OCI-LY3 (cell line): ENCODE data around the gene MYH15.

ENCODE experiments used
- H2AFZ ChIP-seq: fragments of 200-600, 300-600 bp; shearing (Covaris generic); 2 replicates; pipeline ENCODE4 v1.6.0; 2014; ENCODE audit warnings: antibody characterized with exemption, low read depth, low read length
- H3K27ac ChIP-seq: fragments of 200-600, 300-600 bp; sonication (generic); 2 replicates; pipeline ENCODE4 v1.5.1; 2014; ENCODE audit warnings: mild to moderate bottlenecking, low read length, moderate library complexity, mixed read lengths
- H3K27me3 ChIP-seq: fragments of 200-600, 300-600 bp; sonication (generic); 2 replicates; pipeline ENCODE4 v1.6.1; 2014; ENCODE audit warnings: low read depth, low read length, mixed read lengths
- H3K36me3 ChIP-seq: fragments of 200-600, 300-600 bp; sonication (generic); replicated peaks from 2 replicates; pipeline ENCODE3; 2014; ENCODE audit warnings: low read depth, low read length, mixed read lengths
- H3K4me1 ChIP-seq: fragments of 300-600, 200-600 bp; sonication (generic); 2 replicates; pipeline ENCODE4 v1.6.1; 2014; ENCODE audit warnings: low read length, mixed read lengths
- H3K4me2 ChIP-seq: fragments of 200-600, 300-600 bp; sonication (generic); 2 replicates; pipeline ENCODE4 v1.6.1; 2014; ENCODE audit warnings: low read length, mixed read lengths
- H3K4me3 ChIP-seq: fragments of 300-600, 200-600 bp; sonication (generic); 2 replicates; pipeline ENCODE4 v1.5.1; 2014; ENCODE audit warnings: antibody characterized with exemption, mild to moderate bottlenecking, low read length, moderate library complexity
- H3K79me2 ChIP-seq: fragments of 300-600, 200-600 bp; shearing (Covaris generic); 2 replicates; pipeline ENCODE4 v1.6.1; 2014; ENCODE audit warnings: mild to moderate bottlenecking, low read length, mixed read lengths
- H3K9ac ChIP-seq: fragments of 300-600, 200-600 bp; shearing (Covaris generic); 2 replicates; pipeline ENCODE4 v1.6.0; 2014; ENCODE audit warnings: mild to moderate bottlenecking, low read length, moderate library complexity
- H3K9me3 ChIP-seq: fragments of 200-600, 300-600 bp; shearing (Covaris generic); 2 replicates; pipeline ENCODE4 v1.6.1; 2014; ENCODE audit warnings: low read length, mixed read lengths; ENCODE audit not compliant: insufficient read depth
- H4K20me1 ChIP-seq: fragments of 200-600, 300-600 bp; sonication (generic); 2 replicates; pipeline ENCODE4 v1.6.1; 2016; ENCODE audit warnings: low read length, mixed read lengths; ENCODE audit not compliant: insufficient read depth
- EZH2phosphoT487 ChIP-seq: fragments of 200-600 bp; shearing (Covaris generic); IDR thresholded peaks from 2 replicates; pipeline ENCODE4 v1.6.1; 2018; ENCODE audit warnings: antibody characterized with exemption, mixed run types, low read depth
- TF ChIP-seq, protein P1 (sequence below): fragments of 200-600, 300-600 bp; sonication (generic); IDR thresholded peaks from 2 replicates; pipeline ENCODE4 v1.5.1; 2014; ENCODE audit warnings: antibody characterized with exemption, low read length, low read depth

MYH15 gene

DNA sequence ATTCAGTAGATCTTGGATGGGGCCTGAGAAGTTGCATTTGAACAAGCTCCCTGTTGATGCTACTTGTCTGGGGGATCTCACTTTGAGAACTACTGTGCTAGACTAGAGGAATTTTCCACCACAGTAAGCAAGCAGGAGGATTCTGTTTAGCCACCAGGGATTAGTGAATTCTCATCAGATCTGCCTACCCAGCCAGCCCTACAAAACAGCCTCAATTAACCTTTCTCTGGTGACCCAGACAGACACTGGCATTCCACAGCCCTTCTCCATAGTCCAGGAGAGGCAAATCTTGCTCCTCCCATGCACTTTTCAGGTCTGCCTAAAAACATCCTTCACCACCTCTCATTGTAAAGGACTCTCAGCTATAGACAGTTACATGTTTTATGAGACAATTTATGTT, 16.7 kb upstream of the MYH15 start:
- peaks cover 9% of the 10 kb centered on the region for H3K4me1 ChIP-seq
- H2AFZ ChIP-seq = no peak overlapping the region
- no peak overlapping the region for H3K27ac ChIP-seq
- H3K27me3 ChIP-seq = no peaks in the 10 kb centered on the region
- no peak overlapping the region for H3K4me2 ChIP-seq
- TF ChIP-seq, protein P1, sequence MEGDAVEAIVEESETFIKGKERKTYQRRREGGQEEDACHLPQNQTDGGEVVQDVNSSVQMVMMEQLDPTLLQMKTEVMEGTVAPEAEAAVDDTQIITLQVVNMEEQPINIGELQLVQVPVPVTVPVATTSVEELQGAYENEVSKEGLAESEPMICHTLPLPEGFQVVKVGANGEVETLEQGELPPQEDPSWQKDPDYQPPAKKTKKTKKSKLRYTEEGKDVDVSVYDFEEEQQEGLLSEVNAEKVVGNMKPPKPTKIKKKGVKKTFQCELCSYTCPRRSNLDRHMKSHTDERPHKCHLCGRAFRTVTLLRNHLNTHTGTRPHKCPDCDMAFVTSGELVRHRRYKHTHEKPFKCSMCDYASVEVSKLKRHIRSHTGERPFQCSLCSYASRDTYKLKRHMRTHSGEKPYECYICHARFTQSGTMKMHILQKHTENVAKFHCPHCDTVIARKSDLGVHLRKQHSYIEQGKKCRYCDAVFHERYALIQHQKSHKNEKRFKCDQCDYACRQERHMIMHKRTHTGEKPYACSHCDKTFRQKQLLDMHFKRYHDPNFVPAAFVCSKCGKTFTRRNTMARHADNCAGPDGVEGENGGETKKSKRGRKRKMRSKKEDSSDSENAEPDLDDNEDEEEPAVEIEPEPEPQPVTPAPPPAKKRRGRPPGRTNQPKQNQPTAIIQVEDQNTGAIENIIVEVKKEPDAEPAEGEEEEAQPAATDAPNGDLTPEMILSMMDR = no peak
- no peak for TF ChIP-seq EZH2phosphoT487
- no peaks in the 10 kb centered on the region for H3K36me3 ChIP-seq
- no peaks in the 10 kb centered on the region for H4K20me1 ChIP-seq
- no peak overlapping the region for H3K4me3 ChIP-seq
- H3K79me2 ChIP-seq = no peaks in the 10 kb centered on the region
- H3K9ac ChIP-seq = no peak overlapping the region
- H3K9me3 ChIP-seq = no peaks in the 10 kb centered on the region

DNA sequence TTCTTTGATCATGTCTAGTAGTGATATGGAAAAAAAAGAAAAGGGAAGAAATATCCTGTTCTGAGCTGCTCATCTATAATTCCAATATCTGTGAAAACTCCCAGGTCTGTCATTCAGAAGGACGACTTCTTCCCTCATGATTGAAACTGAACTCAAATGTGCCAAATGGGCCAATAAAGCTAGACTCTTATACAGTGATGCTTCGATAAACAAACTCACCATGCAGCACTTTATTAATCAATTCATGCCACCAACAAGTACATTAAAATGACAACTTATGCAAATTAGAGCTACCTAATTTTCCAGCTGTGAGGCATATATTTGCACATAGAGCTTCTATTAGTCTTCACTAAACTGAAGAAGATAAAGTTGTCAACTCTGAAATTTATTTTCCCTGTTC, 15.6 kb upstream of the MYH15 start:
- Histone ChIP-seq H3K27me3 (no peaks in the 10 kb centered on the region), H3K4me1 (peaks cover 9% of the 10 kb centered on the region), H3K9me3 (no peaks in the 10 kb centered on the region), H2AFZ (no peak overlapping the region), H3K27ac (no peak overlapping the region), H4K20me1 (no peaks in the 10 kb centered on the region), H3K79me2 (no peaks in the 10 kb centered on the region), H3K36me3 (no peaks in the 10 kb centered on the region), H3K4me2 (no peak overlapping the region), H3K4me3 (no peak overlapping the region), H3K9ac (no peak overlapping the region)
- TF ChIP-seq, protein P1 = no peak
- no peak for TF ChIP-seq EZH2phosphoT487

DNA sequence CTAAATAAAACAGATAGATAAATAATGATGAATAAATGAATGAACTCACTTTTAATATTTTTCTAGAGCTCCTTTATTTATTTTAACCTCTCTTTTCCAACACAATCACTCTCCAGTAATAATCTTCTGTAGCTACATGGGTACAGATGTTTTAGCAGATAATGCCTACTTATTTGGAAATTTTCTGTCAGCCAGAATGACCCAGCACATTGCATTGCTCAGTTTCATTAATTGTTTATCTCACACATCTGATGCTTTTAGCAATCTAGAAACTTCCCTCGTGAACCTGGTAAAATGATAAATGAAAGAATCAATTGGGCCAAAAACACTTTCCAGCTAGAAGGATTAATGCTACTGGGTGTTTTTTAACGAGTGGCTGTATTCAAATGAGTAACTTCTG, 14.9 kb upstream of the MYH15 start:
- H3K27me3 ChIP-seq = no peaks in the 10 kb centered on the region
- no peak overlapping the region for H3K27ac ChIP-seq
- no peak overlapping the region for H2AFZ ChIP-seq
- no peaks in the 10 kb centered on the region for H3K79me2 ChIP-seq
- TF ChIP-seq, protein P1 = no peak
- no peak for TF ChIP-seq EZH2phosphoT487
- H3K4me2 ChIP-seq = no peak overlapping the region
- no peaks in the 10 kb centered on the region for H3K36me3 ChIP-seq
- no peak overlapping the region for H3K4me3 ChIP-seq
- H3K9me3 ChIP-seq = no peaks in the 10 kb centered on the region
- H3K4me1 ChIP-seq = peaks cover 9% of the 10 kb centered on the region
- no peaks in the 10 kb centered on the region for H4K20me1 ChIP-seq
- H3K9ac ChIP-seq = no peak overlapping the region

DNA sequence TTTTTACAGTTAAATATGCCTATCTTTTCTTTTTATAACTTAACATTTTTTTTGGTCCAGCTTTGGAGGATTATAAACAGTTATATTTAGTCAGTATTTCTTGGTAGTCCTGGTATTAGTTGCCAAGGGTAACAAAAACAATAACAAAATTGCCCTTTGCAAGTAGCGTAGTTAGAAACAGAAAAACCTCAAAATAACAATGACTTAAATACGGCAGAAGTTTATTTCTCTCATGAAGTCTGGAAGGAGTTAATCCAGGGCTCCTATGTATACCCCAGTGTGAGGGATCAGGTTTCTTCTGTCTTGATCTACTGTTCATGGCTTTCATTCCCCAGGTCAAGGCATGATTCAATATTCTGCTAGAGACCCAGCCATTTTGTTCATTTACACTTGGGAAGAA, 14.1 kb upstream of the MYH15 start:
- no peaks in the 10 kb centered on the region for H3K79me2 ChIP-seq
- no peak overlapping the region for H3K4me2 ChIP-seq
- H3K36me3 ChIP-seq = no peaks in the 10 kb centered on the region
- H3K4me3 ChIP-seq = no peak overlapping the region
- H4K20me1 ChIP-seq = no peaks in the 10 kb centered on the region
- H3K27ac ChIP-seq = no peak overlapping the region
- peaks cover 9% of the 10 kb centered on the region for H3K4me1 ChIP-seq
- no peak overlapping the region for H2AFZ ChIP-seq
- no peaks in the 10 kb centered on the region for H3K9me3 ChIP-seq
- TF ChIP-seq EZH2phosphoT487 = no peak
- TF ChIP-seq, protein P1 = no peak
- no peak overlapping the region for H3K9ac ChIP-seq
- no peaks in the 10 kb centered on the region for H3K27me3 ChIP-seq
